H9 (cell line): ENCODE results near the gene TTC24. TPM values are rescaled to one million over a fixed set of nuclear protein-coding genes. Genes with fewer than 3 reads are reported as not detected.

Source experiments
- DNase-seq: peaks from one replicate; pipeline ENCODE4 v3.0.0-alpha.2; 2017
- H2AFZ ChIP-seq: one replicate; pipeline ENCODE4 v1.6.1; 2013; ENCODE audit warnings: mild to moderate bottlenecking, low read length, control low read depth, moderate library complexity
- H2AK5ac ChIP-seq: 2 replicates; pipeline ENCODE4 v1.6.1; 2013; ENCODE audit warnings: low read length, control low read depth, mixed read lengths; ENCODE audit not compliant: insufficient read length
- H2BK120ac ChIP-seq: one replicate; pipeline ENCODE4 v1.6.1; 2013; ENCODE audit warnings: low read depth, mild to moderate bottlenecking, low read length, control low read depth, inconsistent platforms; ENCODE audit not compliant: poor library complexity, severe bottlenecking
- H2BK12ac ChIP-seq: 2 replicates; pipeline ENCODE4 v1.6.1; 2013; ENCODE audit warnings: low read length, control low read depth, mixed read lengths, low read depth; ENCODE audit not compliant: insufficient read length
- H2BK15ac ChIP-seq: 2 replicates; pipeline ENCODE4 v1.6.1; 2013; ENCODE audit warnings: low read depth, low read length, control low read depth
- H2BK20ac ChIP-seq: one replicate; pipeline ENCODE4 v1.6.1; 2013; ENCODE audit warnings: low read depth, mild to moderate bottlenecking, low read length, control low read depth, inconsistent platforms; ENCODE audit not compliant: poor library complexity, severe bottlenecking
- H2BK5ac ChIP-seq: 2 replicates; pipeline ENCODE4 v1.6.1; 2013; ENCODE audit warnings: low read length, control low read depth, mixed read lengths; ENCODE audit not compliant: insufficient read length
- H3K14ac ChIP-seq: 2 replicates; pipeline ENCODE4 v1.6.1; 2013; ENCODE audit warnings: low read length, control low read depth; ENCODE audit not compliant: insufficient read depth
- H3K18ac ChIP-seq: 2 replicates; pipeline ENCODE4 v1.6.1; 2013; ENCODE audit warnings: low read depth, mild to moderate bottlenecking, mixed read lengths, low read length, control low read depth; ENCODE audit not compliant: insufficient read length
- H3K23ac ChIP-seq: 2 replicates; pipeline ENCODE4 v1.6.1; 2013; ENCODE audit warnings: low read length, control low read depth, mixed read lengths, low read depth; ENCODE audit not compliant: insufficient read length
- H3K23me2 ChIP-seq: 2 replicates; pipeline ENCODE4 v1.6.1; 2013; ENCODE audit warnings: low read depth, mild to moderate bottlenecking, mixed read lengths, low read length, control low read depth; ENCODE audit not compliant: insufficient read length, poor library complexity, severe bottlenecking
- H3K27ac ChIP-seq: 2 replicates; pipeline ENCODE4 v1.5.1; 2013; ENCODE audit warnings: low read length, control low read depth, mixed read lengths, low read depth; ENCODE audit not compliant: insufficient read length
- H3K27me3 ChIP-seq: 2 replicates; pipeline ENCODE4 v1.6.1; 2013; ENCODE audit warnings: low read length, control low read depth, inconsistent platforms; ENCODE audit not compliant: insufficient read depth
- H3K4ac ChIP-seq: 2 replicates; pipeline ENCODE4 v1.6.1; 2013; ENCODE audit warnings: low read depth, mild to moderate bottlenecking, control low read depth, inconsistent platforms, low read length, moderate library complexity
- H3K4me1 ChIP-seq: 2 replicates; pipeline ENCODE4 v1.6.1; 2013; ENCODE audit warnings: low read length, control low read depth, inconsistent platforms; ENCODE audit not compliant: insufficient read depth
- H3K4me2 ChIP-seq: 2 replicates; pipeline ENCODE4 v1.6.1; 2013; ENCODE audit warnings: low read length, control low read depth, mixed read lengths; ENCODE audit not compliant: insufficient read length, insufficient read depth
- H3K56ac ChIP-seq: 2 replicates; pipeline ENCODE4 v1.6.1; 2013; ENCODE audit warnings: low read depth, mild to moderate bottlenecking, mixed read lengths, low read length, control low read depth; ENCODE audit not compliant: insufficient read length
- H3K79me1 ChIP-seq: 2 replicates; pipeline ENCODE4 v1.6.1; 2013; ENCODE audit warnings: low read depth, mild to moderate bottlenecking, moderate library complexity, low read length, control low read depth, inconsistent platforms; ENCODE audit not compliant: insufficient read depth, poor library complexity, severe bottlenecking
- H3K79me2 ChIP-seq: 2 replicates; pipeline ENCODE4 v1.6.1; 2013; ENCODE audit warnings: low read length, control low read depth, inconsistent platforms; ENCODE audit not compliant: insufficient read depth
- H3K9ac ChIP-seq: 2 replicates; pipeline ENCODE4 v1.6.1; 2013; ENCODE audit warnings: low read length, control low read depth, mixed read lengths; ENCODE audit not compliant: insufficient read length; ENCODE audit errors: extremely low read depth
- H3K9me3 ChIP-seq: one replicate; pipeline ENCODE4 v1.6.1; 2013; ENCODE audit warnings: low read depth, low read length, inconsistent platforms; ENCODE audit not compliant: control insufficient read depth
- H3T11ph ChIP-seq: one replicate; pipeline ENCODE4 v1.6.1; 2013; ENCODE audit warnings: mild to moderate bottlenecking, low read length, control low read depth, inconsistent platforms
- H4K20me1 ChIP-seq: one replicate; pipeline ENCODE4 v1.6.1; 2013; ENCODE audit not compliant: control insufficient read depth, insufficient read length, insufficient read depth
- H4K5ac ChIP-seq: 2 replicates; pipeline ENCODE4 v1.6.1; 2013; ENCODE audit warnings: low read depth, mild to moderate bottlenecking, mixed read lengths, low read length, control low read depth; ENCODE audit not compliant: insufficient read length
- H4K8ac ChIP-seq: replicated peaks from 2 replicates; pipeline ENCODE4 v1.6.1; 2013; ENCODE audit warnings: low read length, control low read depth, mixed read lengths, low read depth; ENCODE audit not compliant: insufficient read length
- H4K91ac ChIP-seq: 2 replicates; pipeline ENCODE4 v1.6.1; 2013; ENCODE audit warnings: low read depth, mild to moderate bottlenecking, moderate library complexity, mixed read lengths, low read length, control low read depth; ENCODE audit not compliant: insufficient read length
- H3K27ac Mint-ChIP-seq, 3 experiments: 2 replicates in 2 of 3; 3 replicates in 1 of 3; pipeline ENCODE4 v1.8.0; 2020 to 2021; ENCODE audit warnings: mixed read lengths in 3 of 3, mild to moderate bottlenecking in 1 of 3, moderate library complexity in 1 of 3
- H3K27me3 Mint-ChIP-seq: 2 replicates; pipeline ENCODE4 v1.8.0; 2021; ENCODE audit warnings: low read depth, mild to moderate bottlenecking, moderate library complexity, mixed read lengths
- H3K36me3 Mint-ChIP-seq, 3 experiments: 2 replicates in 2 of 3; 3 replicates in 1 of 3; pipeline ENCODE4 v1.8.0; 2020 to 2021; ENCODE audit warnings: low read depth in 3 of 3, mixed read lengths in 3 of 3; ENCODE audit not compliant: insufficient read depth in 1 of 3
- H3K4me1 Mint-ChIP-seq, 2 experiments: 2 replicates each; pipeline ENCODE4 v1.8.0; 2020; ENCODE audit warnings: mixed read lengths in 2 of 2
- H3K4me3 Mint-ChIP-seq, 2 experiments: 2 replicates in 1 of 2; 3 replicates in 1 of 2; pipeline ENCODE4 v1.8.0; 2020 to 2021; ENCODE audit warnings: mild to moderate bottlenecking in 2 of 2, mixed read lengths in 2 of 2, moderate library complexity in 1 of 2
- H3K9me3 Mint-ChIP-seq, 2 experiments: 2 replicates in 1 of 2; 3 replicates in 1 of 2; pipeline ENCODE4 v1.8.0; 2020; ENCODE audit warnings: mild to moderate bottlenecking in 2 of 2, mixed read lengths in 2 of 2, moderate library complexity in 1 of 2
- CTCF ChIP-seq: fragments of 200-600 bp; sonication (generic); conservative IDR thresholded peaks from 3 replicates; pipeline ENCODE4 v1.8.0; 2021; ENCODE audit warnings: antibody characterized with exemption, mild to moderate bottlenecking
- WGBS: extraction: QIAGEN DNeasy Blood & Tissue Kit; methylation state at CpG from one replicate; pipeline ENCODE4 v1.1.7; 2013; ENCODE audit warnings: missing lambda C conversion rate, low lambda C conversion rate, mixed read lengths; ENCODE audit not compliant: insufficient read length; ENCODE audit errors: extremely low coverage; 5-methylcytosine and 5-hydroxymethylcytosine counted together
- total RNA-seq: library from RNA; stranded (reverse); gene quantifications from 2 replicates; pipeline ENCODE4 v1.2.1, GENCODE V29; 2021

TTC24 gene
- total RNA-seq, 1 experiment from 2014 or later = 0.26 TPM

- H4K8ac ChIP-seq = no peak overlapping the region
- H3K23ac ChIP-seq = no peak overlapping the region
- Mint-ChIP-seq H3K36me3 (no peaks in the 10 kb centered on the region), H3K27ac (peak overlapping the region in 1 of 3 experiments; percentile 16; a peak in 2 of 7 replicates), H3K4me1 (peaks cover 19% of the 10 kb centered on the region in 2 experiments), H3K4me3 (no peak overlapping the region), H3K9me3 (no peaks in the 10 kb centered on the region), H3K27me3 (0 out of 2 replicates have a peak, but pooled peaks cover 2% of the 10 kb centered on the region)
- no peak overlapping the region for H2BK5ac ChIP-seq
- no peak overlapping the region for H3K18ac ChIP-seq
- H3K9ac ChIP-seq = no peak overlapping the region
- H3K9me3 ChIP-seq = no peaks in the 10 kb centered on the region
- no peak overlapping the region for H2BK120ac ChIP-seq
- H3K4ac ChIP-seq = no peak overlapping the region
- no peak overlapping the region for H4K5ac ChIP-seq
- DNase-seq = peak; percentile 38
- no peaks in the 10 kb centered on the region for H3K23me2 ChIP-seq
- no peak overlapping the region for H4K91ac ChIP-seq
- no peak overlapping the region for H2AFZ ChIP-seq
- H2AK5ac ChIP-seq = no peak overlapping the region
- no peak overlapping the region for H3K4me2 ChIP-seq
- no peak overlapping the region for H3K27ac ChIP-seq
- H3K79me2 ChIP-seq = no peaks in the 10 kb centered on the region
- no CpG with 5 or more reads among the region's 9 CpGs for WGBS
- no peak overlapping the region for H2BK20ac ChIP-seq
- H3K56ac ChIP-seq = no peak overlapping the region
- no peaks in the 10 kb centered on the region for H4K20me1 ChIP-seq
- H3K27me3 ChIP-seq = no peaks in the 10 kb centered on the region; the same call in 1 of the 2 replicates
- H2BK15ac ChIP-seq = no peak overlapping the region
- H3K79me1 ChIP-seq = no peaks in the 10 kb centered on the region
- no peak overlapping the region for H2BK12ac ChIP-seq
- H3T11ph ChIP-seq = no peak overlapping the region
- no peak for TF ChIP-seq CTCF
- H3K4me1 ChIP-seq = no peaks in the 10 kb centered on the region; the same call in 1 of the 2 replicates
- H3K14ac ChIP-seq = no peak overlapping the region; the same call in 1 of the 2 replicates
These were observed 3.0 kb downstream of the TTC24 start for GRCh38 chr1:156582388-156583017.
